RWPE1 (cell line): ENCODE results near the gene CYRIA.

Experiments
- CTCF ChIA-PET: fragments of 350-600 bp; sonication (Branson Sonifier 250); formaldehyde crosslinking; extraction: SDS; loops from one replicate; lab custom pipeline; 2021; lab: Yijun Ruan, JAX
- POLR2A ChIA-PET: fragments of 400-600 bp; formaldehyde crosslinking; extraction: SDS; loops from one replicate; lab custom pipeline; 2020; ENCODE audit warnings: antibody characterized with exemption; ENCODE audit not compliant: low non-redundant PET; lab: Yijun Ruan, JAX
- DNase-seq: peaks from one replicate; pipeline ENCODE4 v3.0.0; 2012; ENCODE audit warnings: low spot score
- H3K27ac ChIP-seq: fragments of 450-650 bp; 2 replicates; pipeline ENCODE4 v1.5.1; 2017
- CTCF ChIP-seq: fragments of 450-650 bp; conservative IDR thresholded peaks from 2 replicates; pipeline ENCODE4 v1.5.1; 2017; ENCODE audit warnings: low read depth, mild to moderate bottlenecking

Gene CYRIA

GRCh38 chr2:16665748-16666448 is at the start of gene CYRIA:
Gene CYRIA, minus strand, starts transcription at chr2:16665834. Its CDS starts 77,715 bp downstream, at chr2:16588119.
- no peak for TF ChIP-seq CTCF
- POLR2A ChIA-PET: no interaction called here
- no peak within 1 kb of the TSS for H3K27ac ChIP-seq
- CTCF ChIA-PET: interaction anchor here (0.7 to 1.1 kb wide), 2 partner anchors 32 to 91 kb away, joined by 4 read pairs; no protein-coding TSS in a partner anchor
- DNase-seq: peak; percentile 44

- H3K27ac ChIP-seq: no peak overlapping the region
- DNase-seq: no peak
- POLR2A ChIA-PET: no interaction called here
- no peak for TF ChIP-seq CTCF
- CTCF ChIA-PET: no interaction called here
Observed at GRCh38 chr2:16713011-16713423, 47.4 kb upstream of the CYRIA start.

GRCh38 chr2:16709769-16710168 is 44.1 kb upstream of the CYRIA start:
- no peak for DNase-seq
- H3K27ac ChIP-seq: no peak overlapping the region
- POLR2A ChIA-PET: no interaction called here
- CTCF ChIA-PET: interaction anchor here (0.8 kb wide), 1 partner anchor 47 kb away, joined by 4 read pairs; no protein-coding TSS in a partner anchor
- no peak for TF ChIP-seq CTCF

- H3K27ac ChIP-seq: no peak overlapping the region
- no peak for DNase-seq
- ChIA-PET POLR2A (no interaction called here), CTCF (no interaction called here)
- no peak for TF ChIP-seq CTCF
Observed at GRCh38 chr2:16708173-16708572, 42.5 kb upstream of the CYRIA start.

GRCh38 chr2:16707014-16707623 is 41.5 kb upstream of the CYRIA start:
- DNase-seq: no peak
- ChIA-PET CTCF (no interaction called here), POLR2A (no interaction called here)
- TF ChIP-seq CTCF: no peak
- no peak overlapping the region for H3K27ac ChIP-seq

- POLR2A ChIA-PET: no interaction called here
- no peak for DNase-seq
- TF ChIP-seq CTCF: no peak
- CTCF ChIA-PET: interaction anchor here (0.6 kb wide), 1 partner anchor 16 kb away, joined by 3 read pairs; no protein-coding TSS in a partner anchor
- H3K27ac ChIP-seq: no peak overlapping the region
Observed at GRCh38 chr2:16700551-16701259, 35.1 kb upstream of the CYRIA start.
